Measurements from ENCODE around the gene FHIT.

The FHIT gene

DNA sequence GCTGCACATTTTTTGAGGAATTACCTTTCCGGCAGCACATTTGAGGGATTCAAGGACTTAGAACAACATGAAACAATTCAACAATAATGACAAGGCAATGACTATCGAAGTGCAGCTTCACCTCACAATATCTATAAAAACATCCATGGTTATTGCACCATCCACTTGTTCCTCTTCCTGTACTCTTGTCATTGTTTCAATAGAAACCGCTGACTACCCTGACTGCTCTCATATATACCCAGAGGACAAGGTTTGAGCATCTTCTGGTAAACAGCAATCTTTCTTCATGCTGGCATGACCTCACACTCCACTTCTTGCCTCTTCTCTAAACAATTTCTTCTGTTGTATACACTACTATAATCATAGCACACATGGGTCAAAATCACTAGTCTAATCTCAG is 864.9 kb downstream of the FHIT start:
- no peak for DNase-seq

DNA sequence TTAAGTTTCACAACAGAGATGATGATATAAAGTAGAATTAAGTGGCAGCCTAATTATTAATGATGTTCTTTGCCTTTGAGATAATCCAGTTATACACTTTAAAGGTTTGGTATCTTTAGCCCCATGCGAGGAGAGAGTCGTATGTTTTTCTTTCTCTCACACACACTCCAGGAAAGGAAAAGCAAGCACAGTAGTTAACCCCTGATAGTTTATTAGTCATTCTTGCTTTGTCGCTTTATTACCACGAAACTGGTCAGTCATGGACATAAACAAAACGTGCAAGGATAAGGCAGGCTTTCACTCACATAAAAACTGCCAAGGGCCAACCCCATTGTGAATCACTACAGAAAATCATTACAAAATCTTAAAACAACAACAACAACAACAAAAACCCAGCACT is 866.9 kb downstream of the FHIT start:
- DNase-seq: no peak

GRCh38 chr3:60383345-60383744 is 867.9 kb downstream of the FHIT start:
- no peak for DNase-seq

DNA sequence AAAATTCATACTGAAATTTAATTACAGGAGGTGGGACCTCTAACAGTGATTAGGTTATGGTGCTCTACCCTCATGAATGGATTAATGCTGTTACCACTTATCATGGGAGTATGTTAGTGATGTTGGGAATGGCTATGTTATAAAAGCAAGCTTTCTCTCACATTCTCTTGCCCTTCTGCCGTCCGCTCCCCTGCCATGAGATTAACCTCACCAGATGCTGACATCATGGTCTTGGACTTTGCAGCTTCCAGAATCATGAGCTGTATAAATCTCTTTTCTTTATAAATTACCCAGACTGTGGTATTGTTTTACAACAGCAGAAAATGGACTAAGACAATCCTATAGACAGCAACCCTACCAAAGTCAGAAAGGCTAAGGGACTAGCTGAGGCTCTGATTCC is 884.8 kb downstream of the FHIT start:
- DNase-seq: no peak

GRCh38 chr3:60365360-60365759 is 885.9 kb downstream of the FHIT start:
- no peak for DNase-seq

DNA sequence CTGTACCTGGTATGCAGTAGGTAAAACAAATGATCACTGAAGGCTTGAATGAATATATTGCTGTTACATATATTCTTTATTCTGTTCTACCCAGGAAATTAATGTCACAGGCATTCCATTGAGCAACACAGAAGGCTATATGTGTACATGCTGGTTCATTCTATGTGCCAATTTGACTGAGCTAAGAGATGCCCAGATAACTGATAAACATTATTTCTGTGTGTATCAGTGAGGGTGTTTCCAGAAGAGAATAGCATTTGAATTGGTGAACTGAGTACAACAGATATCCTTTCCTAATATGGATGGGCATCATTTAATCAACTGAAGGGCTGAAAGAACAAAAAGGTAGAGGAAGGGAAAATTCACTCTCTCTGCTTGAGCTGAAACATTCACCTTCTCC is 886.8 kb downstream of the FHIT start:
- DNase-seq: no peak

DNA sequence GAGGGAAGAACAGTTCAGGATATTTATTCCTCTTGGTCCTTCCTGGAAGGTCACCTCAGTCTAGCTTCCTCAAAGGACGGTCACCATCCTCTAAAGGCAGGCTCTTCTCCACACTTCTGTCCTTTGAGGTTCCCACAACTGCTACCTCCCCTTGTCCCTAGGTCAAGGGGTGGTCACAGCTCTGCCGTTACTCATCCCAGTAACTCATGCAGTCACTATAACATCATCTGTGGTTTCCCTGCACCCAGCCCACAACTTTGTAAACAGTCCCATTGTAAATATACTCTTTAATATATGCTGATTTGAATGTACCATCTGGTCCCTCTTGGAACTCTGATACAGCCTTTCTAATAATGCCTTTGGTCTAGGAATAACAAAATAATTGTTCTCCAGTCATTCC is 887.4 kb downstream of the FHIT start:
- no peak for DNase-seq

DNA sequence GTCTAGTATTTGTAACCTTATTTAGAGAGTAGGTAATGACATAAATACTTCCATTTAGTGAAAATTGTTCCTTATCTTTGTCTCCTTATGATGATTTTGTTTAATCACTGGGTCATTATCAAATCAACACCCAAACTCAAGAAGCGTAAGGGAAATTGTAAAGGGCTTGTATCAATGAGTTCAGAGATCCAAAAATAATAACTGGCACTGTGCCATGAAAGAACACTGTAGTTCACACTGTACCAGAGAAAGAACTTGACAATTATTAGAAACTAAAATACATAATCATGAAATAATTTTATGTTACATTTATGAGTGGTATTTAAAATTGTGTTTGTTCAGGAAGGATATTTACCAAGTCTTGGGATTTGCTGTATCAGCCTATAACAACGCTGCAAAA is 895.4 kb downstream of the FHIT start:
- no peak for DNase-seq

GRCh38 chr3:60351481-60351880 is 899.8 kb downstream of the FHIT start:
- no peak for DNase-seq

DNA sequence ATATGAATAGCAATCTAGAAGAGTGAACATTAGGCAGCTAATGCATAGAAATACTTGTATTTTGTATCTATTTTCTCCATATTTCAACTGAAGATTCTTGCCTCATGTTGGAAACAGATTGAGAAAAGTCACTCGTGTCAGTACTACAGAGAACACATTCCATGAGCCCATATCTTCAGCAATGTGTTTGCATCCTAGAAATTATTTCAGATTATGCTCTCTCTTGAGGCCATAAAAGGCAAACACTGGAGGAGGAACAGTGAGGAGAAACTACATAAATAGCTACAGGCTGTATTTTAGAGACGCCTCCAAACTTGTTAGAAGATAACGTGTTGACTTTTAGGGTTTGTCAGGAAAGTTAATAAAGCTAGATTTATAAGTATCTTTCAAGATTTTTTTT is 906.9 kb downstream of the FHIT start:
- no peak for DNase-seq

GRCh38 chr3:60343831-60344230 is 907.4 kb downstream of the FHIT start:
- no peak for DNase-seq

GRCh38 chr3:60339304-60339703 is 911.9 kb downstream of the FHIT start:
- DNase-seq: no peak

- no peak for DNase-seq
Observed at GRCh38 chr3:60337421-60337820, 913.8 kb downstream of the FHIT start.

DNA sequence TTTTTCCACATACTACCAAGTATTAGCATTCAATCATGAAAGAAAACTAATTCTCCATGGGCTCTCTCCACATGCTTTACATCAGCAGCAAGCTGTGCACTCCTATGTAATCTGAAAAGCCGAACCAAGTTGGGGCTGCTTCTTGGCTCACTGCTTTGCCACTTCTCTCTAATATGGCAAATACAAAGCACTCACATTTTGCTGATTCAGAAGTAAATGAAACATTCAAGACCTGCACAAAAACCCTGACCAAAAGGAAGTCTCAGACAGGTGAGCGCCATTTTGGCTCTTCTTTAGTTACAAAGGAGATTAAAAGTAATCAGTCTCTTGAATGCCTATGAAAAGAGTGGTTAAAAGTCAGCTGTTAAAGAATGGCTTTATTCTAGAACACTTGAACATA is 915.2 kb downstream of the FHIT start:
- DNase-seq: no peak

- DNase-seq: no peak
Observed at GRCh38 chr3:60333710-60334109, 917.5 kb downstream of the FHIT start.

DNA sequence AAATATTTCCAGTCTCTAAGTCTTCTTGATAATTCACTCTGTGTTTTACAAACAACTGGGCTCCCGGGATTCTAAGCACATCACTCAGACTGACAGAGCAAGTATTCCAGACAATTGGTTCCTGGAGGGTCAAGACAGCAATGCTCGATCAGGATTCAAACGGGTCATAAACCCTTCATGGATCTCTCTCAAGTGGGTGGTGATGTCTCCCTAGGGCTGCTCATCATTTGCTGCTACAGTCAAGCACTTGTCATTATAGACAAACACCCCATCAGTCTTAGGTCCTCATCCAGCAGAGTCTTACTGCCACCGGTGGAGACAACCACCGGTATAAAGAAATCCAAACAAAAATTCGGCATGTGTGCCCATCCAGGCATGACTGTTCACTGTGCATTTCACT is 921.1 kb downstream of the FHIT start:
- no peak for DNase-seq

- no peak for DNase-seq
Observed at GRCh38 chr3:60325610-60326170, 925.6 kb downstream of the FHIT start.

- no peak for DNase-seq
Observed at GRCh38 chr3:60323651-60324050, 927.6 kb downstream of the FHIT start.

DNA sequence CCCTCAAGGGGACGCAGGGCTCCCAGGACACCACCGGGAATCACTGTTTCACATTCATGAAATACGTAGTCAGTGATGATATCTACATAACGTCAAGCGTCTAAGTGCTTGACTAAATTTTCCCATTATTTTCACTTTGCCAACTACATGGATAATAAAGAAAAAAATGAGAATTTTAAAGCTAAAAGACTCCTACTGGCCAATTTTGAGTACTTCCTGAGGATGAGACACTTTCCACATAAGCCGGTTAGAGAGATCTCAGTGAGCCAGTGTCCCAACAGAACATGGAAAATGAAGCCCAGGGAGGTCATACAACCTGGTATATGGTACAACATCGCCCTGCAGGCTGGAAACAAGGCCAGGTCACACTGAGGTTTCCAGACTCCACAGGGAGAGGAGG is 928.1 kb downstream of the FHIT start:
- no peak for DNase-seq

- no peak for DNase-seq
Observed at GRCh38 chr3:60322298-60322856, 928.9 kb downstream of the FHIT start.

DNA sequence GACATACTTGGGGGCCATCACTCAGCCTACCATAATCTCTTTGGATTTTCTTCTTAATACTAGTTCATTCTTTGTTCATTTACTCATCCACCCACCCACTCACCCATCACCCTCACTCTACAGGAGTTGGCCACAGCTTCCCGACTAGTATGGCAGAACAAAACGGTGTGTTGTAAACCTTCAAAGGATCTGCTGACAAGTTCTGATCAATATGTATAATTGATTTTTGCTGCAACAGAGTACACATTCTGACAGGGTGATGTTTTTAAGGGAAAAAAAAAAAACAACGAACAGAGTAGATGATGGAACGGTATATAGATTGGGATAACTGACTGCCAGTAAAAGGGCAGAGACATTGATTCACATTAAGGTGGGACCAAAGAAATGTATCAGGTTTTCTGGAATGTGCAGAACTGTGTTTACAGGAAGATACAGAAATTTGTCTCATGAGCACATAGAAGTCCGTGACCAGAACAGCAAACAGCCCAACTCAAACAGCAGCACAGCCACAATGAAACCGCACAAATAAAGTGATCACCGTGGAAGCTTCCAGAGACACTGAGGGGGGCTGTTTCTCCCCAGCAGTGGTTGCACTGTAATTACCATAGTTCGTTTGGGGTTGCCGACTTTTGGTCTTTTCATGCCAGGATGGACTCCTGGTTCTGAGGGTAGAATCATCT is 931.9 kb downstream of the FHIT start:
- DNase-seq: no peak

GRCh38 chr3:60316121-60316797 is 935.0 kb downstream of the FHIT start:
- DNase-seq: no peak

GRCh38 chr3:60313951-60314461 is 937.2 kb downstream of the FHIT start:
- DNase-seq: no peak

DNA sequence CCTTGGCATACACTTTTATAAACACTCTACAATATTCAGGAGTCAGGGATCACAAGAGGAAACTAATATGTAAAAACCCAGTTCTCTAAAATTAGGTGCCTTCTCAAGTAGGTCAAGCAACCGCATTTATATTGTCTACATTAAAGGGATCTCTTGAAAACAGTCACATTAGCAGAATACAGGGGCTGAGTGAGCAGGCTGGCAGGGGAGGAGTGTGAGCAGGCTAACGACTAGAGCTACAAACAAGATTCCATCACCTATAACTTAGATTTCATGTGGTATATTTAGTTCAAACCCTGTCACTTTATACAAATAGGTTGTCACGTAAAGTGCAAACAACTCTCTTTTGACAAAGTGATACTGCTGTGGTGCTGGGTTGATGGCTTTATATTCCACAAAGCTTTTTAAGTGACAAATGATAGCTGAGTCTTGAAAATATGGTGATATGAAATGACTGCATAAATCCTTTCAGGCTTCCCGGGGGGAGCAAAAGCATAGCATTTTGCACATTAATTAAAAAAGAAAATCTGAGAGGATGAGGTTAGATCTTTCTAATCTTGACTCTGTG is 937.9 kb downstream of the FHIT start:
- DNase-seq: no peak

Data from activated CD4-positive, CD25-positive, alpha-beta regulatory T cell (primary cell).